ENCODE measurements around the gene SIAH1.
"Not testable (repeated sequence)": the region's sequence is repeated elsewhere in the genome, so short reads cannot be mapped to it uniquely, and the experiment has no call there.

Gene SIAH1

DNA sequence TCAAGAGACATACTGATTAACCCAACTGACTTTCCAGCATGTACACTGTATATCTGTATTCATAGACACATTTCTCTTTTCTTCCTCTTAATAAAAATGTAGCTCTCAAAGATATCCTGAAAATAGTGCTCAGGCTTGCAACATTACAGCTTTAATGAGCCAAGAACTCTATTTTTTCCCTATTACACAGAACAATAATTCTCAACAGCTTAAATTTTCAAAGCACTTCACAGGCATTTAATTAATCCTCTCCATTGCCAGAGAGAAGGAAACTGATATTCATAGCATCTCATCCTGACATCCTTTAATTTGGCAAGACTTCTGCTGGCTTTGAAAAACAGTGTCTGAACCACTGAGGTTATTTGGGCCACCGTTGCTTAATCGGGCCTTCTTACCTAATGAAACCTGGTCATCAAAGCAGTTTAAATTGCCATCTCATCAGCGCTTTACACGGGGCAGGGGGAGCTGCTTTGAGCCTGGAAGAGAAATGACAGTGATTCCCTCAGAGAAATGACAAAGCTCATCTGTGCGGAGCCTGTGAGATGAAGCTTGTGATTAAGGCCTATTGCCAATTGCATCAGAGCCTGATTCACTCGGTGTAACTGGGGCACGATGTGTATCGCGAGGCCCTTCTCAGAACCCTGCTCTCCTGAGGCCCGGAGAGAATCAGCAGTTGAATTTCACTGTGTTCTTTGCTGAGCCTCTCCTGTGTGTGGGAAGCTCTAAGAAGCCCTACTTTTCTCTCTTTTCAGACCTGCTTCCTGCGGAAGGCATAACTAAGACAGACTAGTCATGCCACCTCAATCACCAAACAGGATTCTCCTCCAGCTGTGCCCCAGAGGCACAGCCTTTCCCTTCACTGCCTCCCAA lies 8.5 kb upstream of the SIAH1 start:
- DNase-seq (ENCODE audit: low spot score): peak; percentile 87

DNA sequence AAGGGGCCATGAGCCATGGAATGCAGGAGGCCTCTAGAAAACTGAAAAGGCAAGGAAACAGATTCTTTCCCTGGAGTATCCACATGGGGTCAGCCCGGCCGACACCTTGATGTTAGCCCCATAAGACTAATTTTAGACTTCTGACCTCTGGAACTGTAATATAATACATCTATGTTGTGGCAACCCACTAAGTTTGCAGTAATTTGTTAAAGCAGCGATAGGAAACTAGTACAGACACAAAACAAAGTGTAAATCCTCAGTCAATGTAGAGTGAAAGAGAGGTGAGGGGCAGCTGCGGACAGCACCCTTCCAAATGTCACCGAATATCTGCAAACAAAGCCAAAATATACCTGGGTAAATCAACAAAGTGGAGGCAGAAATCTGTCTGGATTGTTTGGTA lies 7.2 kb upstream of the SIAH1 start:
- DNase-seq (ENCODE audit: low spot score): no peak

DNA sequence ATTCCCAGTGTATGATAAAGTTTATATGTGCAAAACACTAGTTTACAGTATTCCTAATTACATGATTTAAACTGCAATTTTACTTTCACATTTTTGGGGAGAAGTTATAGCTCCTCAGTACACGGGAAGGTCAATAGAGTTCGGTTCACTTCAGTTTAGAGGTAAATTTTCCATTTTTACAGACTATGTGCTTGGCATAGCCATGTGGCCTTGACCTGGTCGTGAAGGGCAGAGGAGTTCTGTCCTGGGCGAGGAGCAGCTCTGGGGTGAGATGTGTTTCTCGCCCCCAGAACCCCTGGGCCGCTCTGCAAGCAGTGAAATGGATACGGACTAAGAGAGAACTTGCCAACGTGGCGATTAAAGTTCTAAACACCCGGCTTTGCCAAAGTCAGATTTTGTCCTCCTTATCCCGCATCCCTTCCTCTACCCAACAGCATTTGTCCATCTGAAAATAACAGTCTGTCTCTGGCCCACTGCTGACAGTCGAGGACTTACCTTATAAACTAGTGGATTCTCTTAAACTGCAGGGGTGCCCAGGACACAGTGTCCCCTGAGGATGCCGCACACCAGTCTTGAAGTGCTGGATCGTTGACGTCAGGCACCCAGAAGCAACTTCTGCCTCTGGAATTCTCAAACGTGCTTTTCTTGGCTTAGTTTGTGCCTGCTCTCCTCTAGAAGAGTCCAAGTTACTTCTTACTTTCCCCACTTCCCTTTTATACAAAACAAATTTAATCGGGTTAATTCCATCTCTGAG lies 1.5 kb upstream of the SIAH1 start:
- DNase-seq (ENCODE audit: low spot score): no peak

DNA sequence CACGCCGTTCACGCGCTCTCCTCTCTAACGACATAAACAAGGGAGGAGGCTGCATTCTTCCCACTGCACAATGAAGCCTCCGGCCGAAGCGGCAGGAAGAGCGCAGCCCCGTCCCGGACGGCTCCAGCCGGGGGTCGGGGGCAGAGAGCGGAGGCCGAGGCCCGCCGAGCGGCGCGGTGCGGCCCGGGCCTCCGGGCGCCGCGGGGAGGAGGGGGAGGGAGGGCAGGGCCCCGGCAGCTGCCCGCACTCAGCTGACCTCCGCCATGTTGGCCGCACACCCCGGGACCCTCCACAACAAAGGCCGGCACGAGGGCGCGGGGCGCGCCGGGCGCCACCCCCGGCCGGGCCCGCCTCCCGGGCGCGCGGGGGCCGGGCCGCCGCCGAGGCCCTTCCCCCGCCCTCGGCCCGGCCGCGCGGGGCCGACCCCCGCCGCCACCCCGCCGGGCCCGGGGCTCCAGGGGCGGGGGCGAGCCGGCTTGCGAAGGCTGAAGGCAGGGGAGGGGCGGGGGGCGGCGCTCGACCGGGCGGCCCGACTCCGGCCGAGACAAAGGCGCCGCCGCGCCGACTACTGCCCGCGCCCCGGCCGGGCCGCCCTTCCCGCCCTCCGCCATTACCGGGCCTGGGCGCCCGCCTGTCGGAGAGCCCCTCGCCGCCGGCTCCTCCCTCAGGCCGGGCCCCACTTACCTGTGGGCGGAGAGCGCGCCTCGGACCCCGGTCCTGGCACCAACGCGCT lies 527 bp downstream of the SIAH1 start:
- DNase-seq (ENCODE audit: low spot score): peak; percentile 81

DNA sequence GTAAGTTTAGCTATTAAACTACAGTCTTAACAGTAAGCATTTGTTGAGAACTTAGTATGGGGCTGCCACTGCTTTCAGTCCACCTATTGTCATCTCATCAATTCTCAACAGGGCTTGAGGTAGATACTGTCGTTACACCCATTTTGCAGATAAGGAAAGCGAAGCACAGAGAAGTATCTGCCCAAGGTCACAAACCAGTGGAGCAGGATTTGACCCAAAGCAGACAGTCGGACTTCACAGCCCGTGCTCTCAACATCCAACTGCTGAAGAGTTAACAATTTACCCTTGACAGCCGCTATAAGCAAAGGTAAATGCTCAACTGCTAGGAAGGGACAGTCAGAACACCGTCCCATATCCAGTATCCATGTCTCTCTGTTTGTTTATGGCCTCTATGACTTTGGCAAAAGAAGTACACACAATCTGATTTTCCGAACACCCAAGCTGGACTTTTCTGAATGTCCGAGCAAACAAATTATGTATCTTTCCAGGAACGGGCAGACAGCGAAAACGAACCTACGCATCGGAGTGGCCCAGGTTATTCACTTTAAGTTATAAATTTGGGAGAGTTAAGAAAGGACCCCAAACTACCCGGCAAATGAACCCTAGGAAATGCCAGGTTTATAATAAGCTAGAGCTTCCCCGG lies 1.2 kb downstream of the SIAH1 start:
- no peak for DNase-seq (ENCODE audit: low spot score)

DNA sequence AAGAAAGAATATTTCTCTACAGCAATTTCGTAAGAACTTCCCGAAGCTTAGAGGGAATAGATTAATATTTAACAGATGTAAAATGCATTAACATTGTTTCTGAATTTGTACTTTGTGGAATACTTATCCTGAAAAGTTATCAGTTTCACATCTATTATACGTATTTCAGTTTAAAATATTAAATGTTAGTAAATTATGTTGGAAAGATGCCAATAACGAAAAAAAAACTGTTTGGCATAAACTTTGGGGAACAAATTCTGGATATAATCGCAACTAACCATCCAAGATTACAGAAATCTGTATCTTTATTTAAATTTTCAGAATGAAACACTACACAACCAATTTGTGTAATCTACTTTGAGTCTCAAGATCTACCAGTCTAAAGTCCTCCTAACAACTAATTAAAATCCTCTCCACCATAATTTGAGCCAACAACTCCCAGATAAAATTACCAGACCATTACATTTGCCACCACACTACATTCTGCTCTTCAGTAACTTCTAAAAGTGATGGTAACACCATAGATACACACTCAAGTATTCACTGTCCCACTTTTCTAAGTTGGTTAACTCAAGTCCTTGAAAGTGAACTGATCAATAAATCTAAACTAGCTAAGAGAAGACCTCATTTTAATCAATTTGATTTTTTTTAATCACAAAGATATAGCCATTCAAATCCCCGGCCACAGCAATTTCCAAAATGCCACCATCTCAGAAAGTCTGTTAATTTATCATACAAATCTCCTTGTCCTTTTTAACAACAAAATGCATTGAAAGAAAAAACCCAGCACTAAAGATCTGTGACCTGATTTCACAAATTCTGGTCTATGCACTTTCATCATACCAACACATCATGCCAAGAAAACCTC lies 2.0 kb downstream of the SIAH1 start:
- DNase-seq (ENCODE audit: low spot score): peak; percentile 40

DNA sequence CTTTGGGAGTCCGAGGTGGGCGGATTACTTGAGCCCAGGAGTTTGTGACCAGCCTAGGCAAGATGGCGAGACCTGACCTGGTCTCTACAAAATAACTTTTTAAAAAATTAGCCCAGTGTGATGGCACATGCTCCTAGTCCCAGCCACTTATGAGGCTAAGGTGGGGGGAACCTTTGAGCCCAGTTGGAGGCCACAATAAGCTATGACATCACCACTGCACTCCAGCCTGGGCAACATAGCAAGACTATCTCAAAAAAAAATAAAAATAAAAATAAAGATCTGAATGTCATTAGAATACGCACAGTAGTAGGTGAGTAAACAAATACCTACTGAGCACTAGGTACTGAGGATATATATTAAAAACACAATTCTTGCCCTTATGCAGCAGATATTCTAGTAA lies 3.1 kb downstream of the SIAH1 start:
- DNase-seq (ENCODE audit: low spot score): no peak

DNA sequence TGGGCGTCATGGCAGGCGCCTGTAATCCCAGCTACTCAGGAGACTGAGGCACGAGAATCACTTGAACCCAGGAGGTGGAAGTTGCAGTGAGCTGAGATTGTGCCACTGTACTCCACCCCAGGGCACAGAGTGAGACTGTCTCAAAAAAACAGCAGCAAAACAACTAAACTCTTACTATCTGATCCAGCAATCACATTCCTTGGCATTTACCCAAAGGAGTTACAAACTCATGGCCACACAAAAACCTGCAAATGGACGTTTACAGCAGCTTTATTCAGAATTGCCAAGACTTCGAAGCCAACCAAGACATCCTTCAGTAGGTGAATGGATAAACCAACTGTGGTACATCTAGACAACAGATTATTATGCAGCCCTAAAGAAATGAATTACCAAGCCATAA lies 4.0 kb downstream of the SIAH1 start:
- DNase-seq (ENCODE audit: low spot score): no peak

DNA sequence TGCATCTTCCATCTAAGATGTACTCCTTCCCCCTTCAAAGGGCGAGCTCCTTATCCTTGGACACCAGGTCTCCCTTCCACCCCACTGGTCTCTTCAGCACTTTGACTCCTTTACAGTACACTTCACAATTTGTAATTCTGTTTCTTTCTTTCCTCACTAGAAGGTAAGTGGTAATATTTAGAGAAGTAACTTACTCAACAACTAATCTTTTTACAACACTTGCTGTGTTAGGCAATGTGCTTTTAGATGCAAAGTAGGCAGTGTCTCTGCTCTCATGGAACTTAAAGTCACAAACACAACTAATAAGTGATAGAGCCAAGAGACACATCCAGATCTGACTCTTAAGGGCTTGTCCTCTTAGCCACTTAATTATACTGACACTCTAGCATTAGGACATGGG lies 6.4 kb downstream of the SIAH1 start:
- DNase-seq (ENCODE audit: low spot score): no peak

DNA sequence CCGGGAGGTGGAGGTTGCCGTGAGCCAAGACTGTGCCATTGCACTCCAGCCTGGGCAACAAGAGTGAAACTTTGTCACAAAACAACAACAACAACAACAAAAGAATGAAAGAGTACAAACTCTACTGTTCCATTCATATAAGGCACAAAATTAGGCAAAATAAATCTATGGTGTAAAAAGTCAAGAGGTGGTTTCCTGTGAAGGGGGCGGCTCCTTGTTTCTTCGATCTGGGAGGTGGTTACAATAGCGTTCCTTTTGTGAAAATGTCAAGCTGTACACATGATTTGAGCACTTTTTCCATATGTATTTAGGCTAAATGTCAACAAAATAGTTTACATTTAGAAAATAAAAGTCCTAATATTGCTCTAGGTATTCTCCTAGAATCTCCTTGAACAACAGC lies 6.9 kb downstream of the SIAH1 start:
- no peak for DNase-seq (ENCODE audit: low spot score)

DNA sequence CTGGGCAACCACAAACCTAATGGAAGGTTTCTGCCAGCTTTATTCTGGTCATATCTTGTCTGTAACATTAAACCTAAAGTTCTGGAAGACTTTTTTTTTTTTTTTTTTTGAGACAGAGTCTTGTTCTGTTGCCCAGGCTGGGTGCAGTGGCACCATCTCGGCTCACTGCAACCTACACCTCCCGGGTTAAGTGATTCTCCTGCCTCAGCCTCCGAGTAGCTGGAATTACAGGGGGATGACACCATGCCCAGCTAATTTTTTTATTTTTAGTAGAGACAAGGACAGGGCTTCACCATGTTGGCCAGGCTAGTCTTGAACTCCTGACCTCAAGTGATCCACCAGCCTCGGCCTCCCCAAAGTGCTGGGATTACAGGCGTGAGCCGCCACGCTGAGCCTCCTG lies 7.9 kb downstream of the SIAH1 start:
- DNase-seq (ENCODE audit: low spot score): not testable (repeated sequence)

DNA sequence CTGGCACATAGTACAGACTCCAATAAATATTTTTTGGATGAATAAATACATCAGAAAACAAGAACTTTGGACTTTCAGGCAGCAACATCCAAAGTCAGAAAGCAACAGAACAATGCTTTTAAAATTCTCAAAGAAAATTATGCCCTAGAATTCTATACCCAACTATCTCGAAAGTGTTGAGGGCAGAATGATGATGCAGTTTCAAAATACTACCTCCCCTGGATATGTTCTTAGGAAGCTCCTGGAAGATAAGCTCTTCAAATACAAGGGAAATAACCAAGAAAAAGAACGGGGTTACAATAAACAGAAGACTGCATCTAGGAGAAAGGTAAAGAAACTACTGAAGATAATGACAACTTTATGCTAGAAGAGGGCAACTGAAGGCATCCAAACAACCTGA lies 11.0 kb downstream of the SIAH1 start:
- DNase-seq (ENCODE audit: low spot score): no peak

DNA sequence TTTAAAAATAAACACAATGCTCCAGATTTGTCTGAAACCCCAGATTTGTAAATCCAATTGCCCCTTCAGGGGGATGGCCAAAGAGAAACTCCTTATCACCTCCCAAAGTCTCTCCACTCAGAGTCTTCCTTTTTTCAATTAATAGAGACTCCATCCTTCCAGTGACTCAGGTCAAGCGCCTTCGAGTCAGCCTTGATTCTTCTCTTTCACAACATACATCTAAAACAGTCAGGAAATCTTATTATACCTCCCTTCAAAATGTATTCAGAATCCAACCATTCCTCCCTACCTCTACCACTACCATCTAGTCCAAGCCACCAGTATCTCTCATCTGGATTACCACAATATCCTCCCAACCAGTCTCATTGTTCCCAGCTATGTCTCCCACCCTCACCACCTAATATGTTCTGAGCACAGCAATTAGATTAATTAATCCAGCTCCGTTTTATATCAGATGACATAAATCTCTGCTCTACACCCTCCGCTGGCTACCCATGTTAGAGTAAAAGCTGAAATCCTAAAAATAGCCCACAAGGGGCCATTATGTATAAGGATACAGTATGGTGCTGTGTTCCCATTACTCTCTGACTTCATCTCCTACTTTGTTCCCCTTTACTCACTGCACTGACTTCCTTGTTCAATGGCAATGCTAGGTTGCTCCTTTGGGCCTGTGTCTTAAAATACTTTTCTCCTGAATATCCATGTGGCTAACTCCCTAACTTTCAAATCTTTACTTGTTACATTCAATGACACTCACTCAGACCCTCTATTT lies 11.8 kb downstream of the SIAH1 start:
- no peak for DNase-seq (ENCODE audit: low spot score)

DNA sequence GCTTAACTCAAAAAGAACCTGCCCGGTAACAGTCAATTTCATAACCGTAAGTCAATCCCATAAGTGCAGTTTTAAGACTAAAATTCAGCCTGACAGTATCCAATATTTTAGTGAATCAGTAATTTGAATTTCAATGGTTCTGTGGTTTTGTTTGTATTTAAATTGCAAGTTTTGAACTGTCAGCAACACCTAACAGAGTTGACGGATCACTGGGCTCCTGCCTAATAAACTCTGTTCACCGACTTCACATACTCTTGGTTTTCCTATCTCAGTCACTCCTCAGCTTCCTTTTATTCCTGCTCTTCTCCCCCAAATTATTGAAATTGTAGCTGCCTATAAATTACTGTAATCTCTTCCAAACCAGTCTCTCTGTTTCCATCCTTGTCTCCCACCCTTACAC lies 12.5 kb downstream of the SIAH1 start:
- DNase-seq (ENCODE audit: low spot score): no peak

DNA sequence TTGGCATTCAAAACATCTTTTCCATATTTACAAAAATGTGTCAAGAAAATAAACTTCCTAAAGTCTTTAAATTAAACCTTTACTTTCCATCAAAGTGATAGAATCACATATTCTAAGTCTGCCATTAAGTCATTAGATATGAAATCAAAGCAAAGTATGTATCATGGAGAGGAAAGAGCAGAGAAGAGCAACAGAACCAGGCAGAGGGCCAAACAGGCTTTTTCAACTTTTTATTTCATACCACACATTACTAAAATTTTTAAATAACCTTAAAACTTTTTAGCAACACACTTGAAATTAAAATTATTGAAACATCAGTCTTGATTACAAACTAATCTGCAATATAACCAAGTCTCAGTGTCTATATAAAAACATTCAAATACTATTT lies 13.8 kb downstream of the SIAH1 start:
- no peak for DNase-seq (ENCODE audit: low spot score)

DNA sequence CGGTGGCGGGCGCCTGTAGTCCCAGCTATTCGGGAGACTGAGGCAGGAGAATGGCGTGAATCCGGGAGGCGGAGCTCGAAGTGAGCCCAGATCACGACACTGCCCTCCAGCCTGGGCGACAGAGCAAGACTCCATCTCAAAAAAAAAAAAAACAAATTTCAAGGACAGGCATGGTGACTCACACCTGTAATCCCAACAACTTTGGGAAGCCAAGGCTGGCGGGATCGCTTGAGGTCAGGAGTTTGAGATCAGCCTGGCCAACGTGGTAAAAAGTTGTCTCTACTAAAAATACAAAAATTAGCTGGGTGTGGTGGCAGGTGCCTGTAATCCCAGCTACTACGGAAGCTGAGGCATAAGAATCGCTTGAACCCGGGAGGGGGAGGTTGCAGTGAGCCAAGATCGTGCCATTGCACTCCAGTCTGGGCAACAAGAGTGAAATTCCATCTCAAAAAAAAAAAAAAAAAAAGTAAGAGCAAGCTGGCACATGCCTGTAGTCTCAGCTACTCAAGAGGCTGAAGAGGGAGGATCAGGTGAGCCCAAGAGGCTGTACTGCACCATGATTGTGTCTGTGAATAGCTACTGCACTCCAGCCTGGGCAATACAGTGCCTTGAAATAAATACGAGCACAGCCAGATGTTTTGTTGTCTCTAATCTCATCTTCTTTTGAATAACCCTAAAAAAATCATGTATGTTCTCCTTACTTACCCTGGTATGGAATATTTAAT lies 14.4 kb downstream of the SIAH1 start:
- not testable (repeated sequence) for DNase-seq (ENCODE audit: low spot score)

DNA sequence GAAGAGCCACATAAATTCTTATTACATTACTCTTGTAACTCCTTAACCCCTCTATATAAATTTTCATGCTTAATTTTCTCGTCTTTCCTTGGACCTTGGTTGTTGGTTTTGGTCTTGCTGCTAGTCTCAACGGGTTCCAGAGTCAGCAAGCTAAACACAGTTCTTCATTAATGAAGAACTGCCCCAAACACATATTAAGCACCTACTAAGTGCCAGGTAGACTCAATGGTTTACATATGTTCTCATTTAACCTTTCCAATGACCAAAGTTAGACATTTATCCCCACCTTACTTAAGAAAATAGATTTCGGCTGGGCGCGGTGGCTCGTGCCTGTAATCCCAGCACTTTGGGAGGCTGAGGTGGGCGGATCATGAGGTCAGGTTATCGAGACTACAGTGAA lies 15.0 kb downstream of the SIAH1 start:
- no peak for DNase-seq (ENCODE audit: low spot score)

DNA sequence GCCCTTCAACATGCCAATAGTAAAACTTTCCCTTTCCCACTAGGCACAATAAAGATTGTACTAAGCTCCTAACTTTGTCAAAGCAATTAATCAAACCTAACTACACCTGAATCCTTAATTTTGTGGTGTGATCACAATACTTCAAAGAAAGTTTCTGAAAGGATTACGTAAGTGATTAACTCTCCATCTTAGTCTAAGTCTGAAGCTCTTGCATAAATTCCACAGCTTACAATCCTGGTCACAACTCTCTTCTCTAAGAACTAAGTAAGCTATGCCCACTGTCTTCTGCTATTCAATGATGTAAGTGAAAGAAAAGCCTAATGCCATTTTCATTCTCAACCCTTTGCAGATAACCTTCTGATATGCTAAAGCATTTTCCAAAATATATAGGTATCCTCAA lies 15.4 kb downstream of the SIAH1 start:
- DNase-seq (ENCODE audit: low spot score): no peak

DNA sequence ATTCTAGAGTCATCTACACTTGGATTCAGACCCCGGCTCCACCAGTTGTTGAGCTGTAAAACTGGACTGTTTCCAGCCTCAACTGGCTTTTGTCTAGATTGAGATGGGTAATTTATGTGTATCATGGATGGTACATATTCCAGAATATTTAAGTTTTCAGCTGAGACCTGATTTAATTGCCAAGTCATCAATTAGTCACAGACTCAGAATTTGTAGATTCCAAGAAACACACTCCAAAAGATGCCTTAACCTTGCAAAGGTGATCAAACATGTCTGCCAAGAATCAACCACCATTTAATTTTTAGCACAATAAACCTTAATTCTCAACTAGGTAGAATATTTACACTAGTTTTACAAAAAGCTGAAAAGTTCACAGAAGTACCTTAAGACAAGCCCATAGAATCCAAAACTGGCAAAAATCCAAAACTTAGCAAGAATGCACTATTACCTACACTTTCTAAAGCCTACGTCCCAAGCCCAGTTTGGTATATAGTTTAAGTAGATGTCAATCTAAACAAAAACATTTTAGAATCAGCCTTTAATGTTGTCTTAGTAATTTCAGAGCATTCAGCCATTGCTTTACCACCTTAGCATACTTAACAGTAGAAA lies 17.7 kb downstream of the SIAH1 start:
- DNase-seq (ENCODE audit: low spot score): no peak

All from AG20443 (cell line).